ENCODE results near the gene GRID1.

The GRID1 gene

GRCh38 chr10:86368987-86369386 is 2.4 kb upstream of the GRID1 start:
- DNase-seq, result no peak

- DNase-seq, result no peak
Measured at GRCh38 chr10:86368046-86368445, 1.5 kb upstream of the GRID1 start.

- no peak for DNase-seq
Measured at GRCh38 chr10:86367152-86367951, 757 bp upstream of the GRID1 start.

GRCh38 chr10:86366902-86367151 is 232 bp upstream of the GRID1 start:
- DNase-seq, result no peak

GRCh38 chr10:86365346-86366032 is 1.1 kb downstream of the GRID1 start:
- DNase-seq, result no peak

- DNase-seq, result no peak
Measured at GRCh38 chr10:86364491-86365345, 1.9 kb downstream of the GRID1 start.

GRCh38 chr10:86363833-86364490 is 2.6 kb downstream of the GRID1 start:
- DNase-seq, result no peak

GRCh38 chr10:86363184-86363832 is 3.3 kb downstream of the GRID1 start:
- DNase-seq, result no peak

GRCh38 chr10:86362586-86363183 is 3.9 kb downstream of the GRID1 start:
- no peak for DNase-seq

- no peak for DNase-seq
Measured at GRCh38 chr10:86362129-86362527, 4.5 kb downstream of the GRID1 start.

- no peak for DNase-seq
Measured at GRCh38 chr10:86361156-86362128, 5.2 kb downstream of the GRID1 start.

GRCh38 chr10:86360657-86361056 is 5.9 kb downstream of the GRID1 start:
- DNase-seq, result no peak

- DNase-seq, result no peak
Measured at GRCh38 chr10:86359954-86360353, 6.6 kb downstream of the GRID1 start.

GRCh38 chr10:86359111-86359510 is 7.5 kb downstream of the GRID1 start:
- DNase-seq, result no peak

GRCh38 chr10:86357676-86358075 is 8.9 kb downstream of the GRID1 start:
- DNase-seq, result no peak

GRCh38 chr10:86357041-86357440 is 9.6 kb downstream of the GRID1 start:
- no peak for DNase-seq

- DNase-seq, result no peak
Measured at GRCh38 chr10:86356296-86356695, 10.3 kb downstream of the GRID1 start.

- no peak for DNase-seq
Measured at GRCh38 chr10:86355571-86356038, 11.0 kb downstream of the GRID1 start.

GRCh38 chr10:86354761-86355540 is 11.6 kb downstream of the GRID1 start:
- no peak for DNase-seq

Measured in T-helper 2 cell (primary cell).